D721Med (cell line): ENCODE data around the gene TET3.

Source experiments
- DNase-seq: peaks from one replicate; pipeline ENCODE4 v3.0.0; 2011; ENCODE audit warnings: low spot score; ENCODE audit not compliant: insufficient read length
- FAIRE-seq: peaks from 2 replicates; lab custom pipeline; 2011; peaks lifted over from hg19 to GRCh38; lab: Jason Lieb, UNC
- CTCF ChIP-seq: IDR thresholded peaks from 2 replicates; pipeline ENCODE4 v1.5.1; 2012; ENCODE audit warnings: mild to moderate bottlenecking, control low read depth; ENCODE audit not compliant: insufficient read depth; ENCODE audit errors: missing control alignments

TET3 gene

GRCh38 chr2:73964223-73964622 is 20.5 kb upstream of the TET3 start:
- TF ChIP-seq CTCF: no peak
- DNase-seq (no peak), FAIRE-seq (no peak)

- no peak for TF ChIP-seq CTCF
- FAIRE-seq: no peak
- DNase-seq: no peak
Measured at GRCh38 chr2:73965053-73965452, 19.7 kb upstream of the TET3 start.

GRCh38 chr2:73968357-73968937 is 16.3 kb upstream of the TET3 start:
- TF ChIP-seq CTCF: no peak
- no peak for DNase-seq
- no peak for FAIRE-seq

- no peak for TF ChIP-seq CTCF
- no peak for DNase-seq
- FAIRE-seq: no peak
Measured at GRCh38 chr2:73969356-73969755, 15.4 kb upstream of the TET3 start.

- TF ChIP-seq CTCF: no peak
- no peak for FAIRE-seq
Measured at GRCh38 chr2:73970141-73970803, 14.4 kb upstream of the TET3 start.

GRCh38 chr2:73970850-73971471 is 13.7 kb upstream of the TET3 start:
- DNase-seq (no peak), FAIRE-seq (no peak)
- TF ChIP-seq CTCF: no peak

More at GRCh38 chr2:73970141-73970803, 14.4 kb upstream of the TET3 start:
- no peak for DNase-seq

- no peak for TF ChIP-seq CTCF
- FAIRE-seq (no peak), DNase-seq (no peak)
Measured at GRCh38 chr2:73971722-73972121, 13.0 kb upstream of the TET3 start.
